Natural killer cell (primary cell): ENCODE measurements around the gene CTPS2. TPM values are rescaled to one million over a fixed set of nuclear protein-coding genes. Genes with fewer than 3 reads are reported as not detected.

Experiments used
- ATAC-seq, 3 donors: fragments of 150-1000 bp in 2 of 3; fragments of 200-7000 bp in 1 of 3; cut with Tn5 transposase; 1 replicate in 1 of 3; 2 replicates in 2 of 3; pipeline ENCODE4 v1.10.0; 2021; ENCODE audit warnings: mild to moderate bottlenecking in 2 of 3, moderate library complexity in 2 of 3
- DNase-seq, 2 donors: peaks; one replicate each; pipeline versions ENCODE4 v3.0.0 to v3.0.0-alpha.2; 2013 to 2021; ENCODE audit warnings: mixed read lengths in 1 of 2
- H3K27ac ChIP-seq: one replicate; pipeline ENCODE4 v1.5.1; 2013; ENCODE audit warnings: mild to moderate bottlenecking, low read length
- H3K27me3 ChIP-seq: one replicate; pipeline ENCODE4 v1.6.1; 2013; ENCODE audit warnings: low read length; ENCODE audit not compliant: control insufficient read depth, insufficient read depth
- H3K36me3 ChIP-seq: one replicate; pipeline ENCODE4 v1.6.1; 2013; ENCODE audit warnings: low read length; ENCODE audit not compliant: control insufficient read depth, insufficient read depth
- H3K4me1 ChIP-seq: one replicate; pipeline ENCODE4 v1.6.1; 2013; ENCODE audit warnings: low read length; ENCODE audit not compliant: control insufficient read depth, insufficient read depth
- H3K4me3 ChIP-seq: one replicate; pipeline ENCODE4 v1.5.1; 2013; ENCODE audit warnings: low read length
- H3K9me3 ChIP-seq: one replicate; pipeline ENCODE4 v1.6.1; 2013; ENCODE audit warnings: low read length; ENCODE audit not compliant: control insufficient read depth, insufficient read depth
- H3K27ac Mint-ChIP-seq, 2 donors: one replicate each; pipeline ENCODE4 v1.8.0; 2022; ENCODE audit warnings: mild to moderate bottlenecking in 2 of 2, mixed read lengths in 2 of 2, moderate library complexity in 1 of 2
- H3K27me3 Mint-ChIP-seq, 2 donors: one replicate each; pipeline ENCODE4 v1.8.0; 2022; ENCODE audit warnings: low read depth in 2 of 2, mixed read lengths in 2 of 2
- H3K36me3 Mint-ChIP-seq: one replicate; pipeline ENCODE4 v1.8.0; 2022; ENCODE audit warnings: mixed read lengths
- H3K4me1 Mint-ChIP-seq, 2 donors: one replicate each; pipeline ENCODE4 v1.8.0; 2022; ENCODE audit warnings: mixed read lengths in 2 of 2
- H3K4me3 Mint-ChIP-seq: one replicate; pipeline ENCODE4 v1.8.0; 2022; ENCODE audit warnings: mild to moderate bottlenecking, moderate library complexity, mixed read lengths
- H3K9me3 Mint-ChIP-seq, 2 donors: one replicate each; pipeline ENCODE4 v1.8.0; 2022; ENCODE audit warnings: mixed read lengths in 2 of 2
- WGBS: methylation state at CpG from one replicate; pipeline ENCODE4 v1.1.7; 2013; ENCODE audit warnings: missing lambda C conversion rate; ENCODE audit not compliant: insufficient coverage; 5-methylcytosine and 5-hydroxymethylcytosine counted together
- intact Hi-C: fragments of 100-400 bp; cut with micrococcal nuclease; formaldehyde crosslinking; loops from one replicate; pipeline ENCODE4 v1.14.2; 2022
- total RNA-seq, 4 donors: library from RNA; stranded (reverse); fragments of 120-200 nt in 1 of 4; gene quantifications; one replicate each; pipeline versions ENCODE4 v1.2.3 to v1.2.4, GENCODE V29; 2013 to 2022
- TF ChIP-seq, protein P1 (sequence below): fragments of 200-600 bp; IDR thresholded peaks from one replicate; pipeline ENCODE4 v1.8.0; 2022; ENCODE audit warnings: antibody characterized with exemption

The CTPS2 gene
- total RNA-seq, 3 donors from 2014 or later (not counting 1 experiment from before 2014, with no cell fraction given): 3.6 to 6.0 (median 5.2) TPM

DNA sequence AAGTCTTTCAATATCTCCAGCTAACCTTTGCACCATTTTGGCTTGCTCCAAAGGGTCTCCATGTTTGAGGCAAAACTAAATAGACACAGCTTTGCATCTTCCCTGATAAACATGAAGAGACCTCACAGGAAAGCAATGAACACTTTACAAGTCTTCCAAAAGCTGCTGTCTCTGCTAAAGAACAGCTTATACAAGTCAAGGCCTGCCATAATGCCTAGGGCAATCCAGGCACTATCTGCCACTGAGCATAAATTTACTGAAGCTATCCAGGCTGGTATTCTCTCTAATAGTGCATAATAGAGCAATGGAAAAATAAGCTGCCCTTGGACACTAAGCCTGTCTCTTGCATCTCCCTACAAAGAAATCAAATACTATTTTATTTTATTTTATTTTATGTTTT lies 122.6 kb downstream of the CTPS2 start:
- H3K27ac Mint-ChIP-seq: no peak overlapping the region

DNA sequence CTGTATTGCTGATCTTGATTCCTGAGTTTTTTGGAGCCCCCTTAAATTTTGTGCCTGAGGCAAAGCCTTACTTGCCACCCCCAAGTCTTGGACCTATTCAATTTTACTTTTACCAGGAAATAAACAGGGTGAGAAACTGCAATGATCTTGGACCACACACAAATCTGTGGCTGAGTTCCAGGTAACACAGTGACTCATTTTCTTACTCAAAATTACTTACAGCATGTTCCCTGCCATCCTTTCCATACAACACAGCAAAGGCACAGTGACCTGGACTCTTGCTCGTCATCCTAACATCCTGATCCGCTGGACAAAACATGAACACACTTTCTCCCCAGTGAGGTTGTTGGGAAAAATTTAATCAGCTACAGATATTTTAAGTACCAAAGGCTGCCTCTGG lies 123.3 kb downstream of the CTPS2 start:
- intact Hi-C loops: no loop called here
- Mint-ChIP-seq H3K36me3 (no peaks in the 10 kb centered on the region), H3K27me3 (no peaks in the 10 kb centered on the region), H3K9me3 (no peaks in the 10 kb centered on the region), H3K27ac (no peak overlapping the region), H3K4me3 (no peak overlapping the region), H3K4me1 (no peaks in the 10 kb centered on the region)
- TF ChIP-seq, protein P1, sequence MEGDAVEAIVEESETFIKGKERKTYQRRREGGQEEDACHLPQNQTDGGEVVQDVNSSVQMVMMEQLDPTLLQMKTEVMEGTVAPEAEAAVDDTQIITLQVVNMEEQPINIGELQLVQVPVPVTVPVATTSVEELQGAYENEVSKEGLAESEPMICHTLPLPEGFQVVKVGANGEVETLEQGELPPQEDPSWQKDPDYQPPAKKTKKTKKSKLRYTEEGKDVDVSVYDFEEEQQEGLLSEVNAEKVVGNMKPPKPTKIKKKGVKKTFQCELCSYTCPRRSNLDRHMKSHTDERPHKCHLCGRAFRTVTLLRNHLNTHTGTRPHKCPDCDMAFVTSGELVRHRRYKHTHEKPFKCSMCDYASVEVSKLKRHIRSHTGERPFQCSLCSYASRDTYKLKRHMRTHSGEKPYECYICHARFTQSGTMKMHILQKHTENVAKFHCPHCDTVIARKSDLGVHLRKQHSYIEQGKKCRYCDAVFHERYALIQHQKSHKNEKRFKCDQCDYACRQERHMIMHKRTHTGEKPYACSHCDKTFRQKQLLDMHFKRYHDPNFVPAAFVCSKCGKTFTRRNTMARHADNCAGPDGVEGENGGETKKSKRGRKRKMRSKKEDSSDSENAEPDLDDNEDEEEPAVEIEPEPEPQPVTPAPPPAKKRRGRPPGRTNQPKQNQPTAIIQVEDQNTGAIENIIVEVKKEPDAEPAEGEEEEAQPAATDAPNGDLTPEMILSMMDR: no peak
- no peak overlapping the region for H3K27ac ChIP-seq
- no peaks in the 10 kb centered on the region for H3K36me3 ChIP-seq
- no peak overlapping the region for H3K4me3 ChIP-seq
- no peaks in the 10 kb centered on the region for H3K9me3 ChIP-seq
- no peak for DNase-seq
- H3K27me3 ChIP-seq: no peaks in the 10 kb centered on the region
- WGBS: no CpG with 5 or more reads among the region's 2 CpGs
- no peaks in the 10 kb centered on the region for H3K4me1 ChIP-seq
- no peak for ATAC-seq

More for the DNA sequence above, 122.6 kb downstream of the CTPS2 start:
- TF ChIP-seq, protein P1: no peak
- ATAC-seq (no peak), DNase-seq (no peak)
- H3K4me1 ChIP-seq: no peaks in the 10 kb centered on the region
- no peaks in the 10 kb centered on the region for H3K36me3 ChIP-seq
- H3K4me3 ChIP-seq: no peak overlapping the region
- Mint-ChIP-seq H3K27me3 (no peaks in the 10 kb centered on the region), H3K4me3 (no peak overlapping the region), H3K36me3 (no peaks in the 10 kb centered on the region), H3K4me1 (no peaks in the 10 kb centered on the region), H3K9me3 (no peaks in the 10 kb centered on the region)
- intact Hi-C loops: no loop called here
- H3K27me3 ChIP-seq: no peaks in the 10 kb centered on the region
- H3K27ac ChIP-seq: no peak overlapping the region
- no peaks in the 10 kb centered on the region for H3K9me3 ChIP-seq

DNA sequence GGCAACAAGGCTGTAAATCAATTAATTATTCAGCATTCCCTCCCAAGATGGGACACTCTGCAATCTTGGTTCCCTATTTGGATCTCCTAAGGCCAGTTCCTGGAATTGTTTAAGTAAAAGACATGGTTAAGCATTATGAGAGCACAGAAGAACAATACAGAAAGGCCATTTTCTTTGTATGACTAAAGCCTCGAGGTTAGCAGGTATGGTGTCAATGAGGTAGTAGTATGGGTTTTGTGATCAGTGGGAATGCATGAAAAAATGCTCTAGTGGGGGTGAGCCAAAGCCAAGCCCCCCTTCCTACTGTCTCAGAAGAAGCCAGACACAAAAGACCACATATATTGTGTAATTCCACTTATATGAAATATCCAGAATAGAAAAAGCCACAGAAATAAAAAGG lies 124.2 kb downstream of the CTPS2 start:
- WGBS: 100% methylated on average over 1 of the region's 1 CpG
- no peaks in the 10 kb centered on the region for H3K27me3 ChIP-seq
- Mint-ChIP-seq H3K4me1 (no peaks in the 10 kb centered on the region), H3K27me3 (no peaks in the 10 kb centered on the region), H3K4me3 (no peak overlapping the region), H3K9me3 (no peaks in the 10 kb centered on the region), H3K27ac (no peak overlapping the region), H3K36me3 (no peaks in the 10 kb centered on the region)
- H3K4me1 ChIP-seq: no peaks in the 10 kb centered on the region
- H3K36me3 ChIP-seq: no peaks in the 10 kb centered on the region
- DNase-seq: no peak
- intact Hi-C loops: no loop called here
- TF ChIP-seq, protein P1: no peak
- H3K9me3 ChIP-seq: no peaks in the 10 kb centered on the region
- ATAC-seq: no peak
- no peak overlapping the region for H3K27ac ChIP-seq
- H3K4me3 ChIP-seq: no peak overlapping the region

DNA sequence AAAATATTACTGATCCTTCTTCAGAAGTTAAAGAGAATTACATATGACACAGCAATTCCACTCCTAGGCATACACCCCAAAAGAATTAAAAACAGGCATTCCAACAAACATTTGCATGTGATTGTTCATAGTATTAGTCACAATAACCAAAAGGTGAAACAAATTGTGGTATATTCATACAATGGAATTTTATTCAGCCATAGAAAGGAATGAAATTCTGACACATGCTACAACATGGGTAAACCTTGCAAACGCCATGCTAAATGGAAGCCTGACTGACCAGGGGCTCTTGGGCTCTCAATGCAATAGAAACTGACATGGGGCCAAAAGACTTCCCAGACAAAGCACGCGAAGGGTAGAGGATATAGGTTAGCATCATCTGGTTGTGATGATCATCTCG lies 124.6 kb downstream of the CTPS2 start:
- DNase-seq (no peak), ATAC-seq (no peak)
- H3K4me1 ChIP-seq: no peaks in the 10 kb centered on the region
- 97% methylated on average over 4 of the region's 4 CpGs for WGBS
- H3K36me3 Mint-ChIP-seq: no peaks in the 10 kb centered on the region
- no peaks in the 10 kb centered on the region for H3K27me3 Mint-ChIP-seq
- intact Hi-C loops: no loop called here
- H3K9me3 ChIP-seq: no peaks in the 10 kb centered on the region
- no peak overlapping the region for H3K27ac ChIP-seq
- no peaks in the 10 kb centered on the region for H3K27me3 ChIP-seq
- H3K9me3 Mint-ChIP-seq: no peaks in the 10 kb centered on the region
- no peaks in the 10 kb centered on the region for H3K36me3 ChIP-seq
- H3K4me3 Mint-ChIP-seq: no peak overlapping the region
- TF ChIP-seq, protein P1: no peak
- no peak overlapping the region for H3K27ac Mint-ChIP-seq
- no peaks in the 10 kb centered on the region for H3K4me1 Mint-ChIP-seq
- H3K4me3 ChIP-seq: no peak overlapping the region
